SK-N-SH (cell line): ENCODE measurements around the gene DPH6.

Source experiments
- CHD2 ChIP-seq: fragments of 150-350 bp; IDR thresholded peaks from 2 replicates; pipeline ENCODE4 v1.6.1; 2018; ENCODE audit warnings: low read length; ENCODE audit not compliant: partially characterized antibody
- JUND ChIP-seq: IDR thresholded peaks from 2 replicates; pipeline ENCODE4 v1.4.0; 2012
- MAX ChIP-seq: IDR thresholded peaks from 2 replicates; pipeline ENCODE4 v1.4.0; 2012; ENCODE audit warnings: low read depth
- MXI1 ChIP-seq: IDR thresholded peaks from 2 replicates; pipeline ENCODE4 v1.6.1; 2012; ENCODE audit warnings: mild to moderate bottlenecking, low read depth, low read length, improper control_type of control experiment
- REST ChIP-seq: IDR thresholded peaks from 2 replicates; pipeline ENCODE4 v1.6.1; 2012; ENCODE audit warnings: mild to moderate bottlenecking, low read depth, low read length, moderate library complexity
- RFX5 ChIP-seq: IDR thresholded peaks from 2 replicates; pipeline ENCODE4 v1.6.1; 2012; ENCODE audit warnings: mild to moderate bottlenecking, improper control_type of control experiment, low read length
- TAF1 ChIP-seq: IDR thresholded peaks from 2 replicates; pipeline ENCODE4 v1.6.1; 2012; ENCODE audit warnings: low read depth, mild to moderate bottlenecking, low read length, moderate library complexity, borderline replicate concordance
- TCF12 ChIP-seq: IDR thresholded peaks from 2 replicates; pipeline ENCODE4 v1.4.0; 2012
- USF1 ChIP-seq: IDR thresholded peaks from 2 replicates; pipeline ENCODE4 v1.4.0; 2012; ENCODE audit warnings: low read depth, borderline replicate concordance
- YY1 ChIP-seq: IDR thresholded peaks from 2 replicates; pipeline ENCODE4 v1.4.0; 2012; ENCODE audit warnings: low read depth, mild to moderate bottlenecking
- TF ChIP-seq, protein P1 (sequence below): IDR thresholded peaks from 2 replicates; pipeline ENCODE4 v1.4.0; 2012; ENCODE audit warnings: low read depth, borderline replicate concordance
- TF ChIP-seq, protein P2 (sequence below): fragments of 200-600 bp; sonication (generic); IDR thresholded peaks from 2 replicates; pipeline ENCODE4 v1.6.1; 2017; ENCODE audit warnings: antibody characterized with exemption, mild to moderate bottlenecking, moderate library complexity

- no peak for TF ChIP-seq CHD2
- no peak for TF ChIP-seq JUND
- TF ChIP-seq, protein P1, sequence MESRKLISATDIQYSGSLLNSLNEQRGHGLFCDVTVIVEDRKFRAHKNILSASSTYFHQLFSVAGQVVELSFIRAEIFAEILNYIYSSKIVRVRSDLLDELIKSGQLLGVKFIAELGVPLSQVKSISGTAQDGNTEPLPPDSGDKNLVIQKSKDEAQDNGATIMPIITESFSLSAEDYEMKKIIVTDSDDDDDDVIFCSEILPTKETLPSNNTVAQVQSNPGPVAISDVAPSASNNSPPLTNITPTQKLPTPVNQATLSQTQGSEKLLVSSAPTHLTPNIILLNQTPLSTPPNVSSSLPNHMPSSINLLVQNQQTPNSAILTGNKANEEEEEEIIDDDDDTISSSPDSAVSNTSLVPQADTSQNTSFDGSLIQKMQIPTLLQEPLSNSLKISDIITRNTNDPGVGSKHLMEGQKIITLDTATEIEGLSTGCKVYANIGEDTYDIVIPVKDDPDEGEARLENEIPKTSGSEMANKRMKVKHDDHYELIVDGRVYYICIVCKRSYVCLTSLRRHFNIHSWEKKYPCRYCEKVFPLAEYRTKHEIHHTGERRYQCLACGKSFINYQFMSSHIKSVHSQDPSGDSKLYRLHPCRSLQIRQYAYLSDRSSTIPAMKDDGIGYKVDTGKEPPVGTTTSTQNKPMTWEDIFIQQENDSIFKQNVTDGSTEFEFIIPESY: no peak
- TF ChIP-seq MXI1: no peak
- no peak for TF ChIP-seq TCF12
- no peak for TF ChIP-seq REST
- no peak for TF ChIP-seq TAF1
- no peak for TF ChIP-seq RFX5
- TF ChIP-seq, protein P2, sequence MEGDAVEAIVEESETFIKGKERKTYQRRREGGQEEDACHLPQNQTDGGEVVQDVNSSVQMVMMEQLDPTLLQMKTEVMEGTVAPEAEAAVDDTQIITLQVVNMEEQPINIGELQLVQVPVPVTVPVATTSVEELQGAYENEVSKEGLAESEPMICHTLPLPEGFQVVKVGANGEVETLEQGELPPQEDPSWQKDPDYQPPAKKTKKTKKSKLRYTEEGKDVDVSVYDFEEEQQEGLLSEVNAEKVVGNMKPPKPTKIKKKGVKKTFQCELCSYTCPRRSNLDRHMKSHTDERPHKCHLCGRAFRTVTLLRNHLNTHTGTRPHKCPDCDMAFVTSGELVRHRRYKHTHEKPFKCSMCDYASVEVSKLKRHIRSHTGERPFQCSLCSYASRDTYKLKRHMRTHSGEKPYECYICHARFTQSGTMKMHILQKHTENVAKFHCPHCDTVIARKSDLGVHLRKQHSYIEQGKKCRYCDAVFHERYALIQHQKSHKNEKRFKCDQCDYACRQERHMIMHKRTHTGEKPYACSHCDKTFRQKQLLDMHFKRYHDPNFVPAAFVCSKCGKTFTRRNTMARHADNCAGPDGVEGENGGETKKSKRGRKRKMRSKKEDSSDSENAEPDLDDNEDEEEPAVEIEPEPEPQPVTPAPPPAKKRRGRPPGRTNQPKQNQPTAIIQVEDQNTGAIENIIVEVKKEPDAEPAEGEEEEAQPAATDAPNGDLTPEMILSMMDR: no peak
- no peak for TF ChIP-seq MAX
- no peak for TF ChIP-seq YY1
- TF ChIP-seq USF1: no peak
These were observed 224.0 kb downstream of the DPH6 start for GRCh38 chr15:35321926-35322325.
